ENCODE data around the gene KREMEN2. TPM values are rescaled to one million over a fixed set of nuclear protein-coding genes. Genes with fewer than 3 reads are reported as not detected.
A peak's percentile ranks its signal among the peaks of the same experiment; 100 is the strongest.

KREMEN2 gene
- total and polyA plus RNA-seq, 9 of the 15 experiments (the other 6 are each of a cell fraction or from before 2014, with no cell fraction given) = 0.04 to 7.7 (median 1.5) TPM; not detected in 1

DNA sequence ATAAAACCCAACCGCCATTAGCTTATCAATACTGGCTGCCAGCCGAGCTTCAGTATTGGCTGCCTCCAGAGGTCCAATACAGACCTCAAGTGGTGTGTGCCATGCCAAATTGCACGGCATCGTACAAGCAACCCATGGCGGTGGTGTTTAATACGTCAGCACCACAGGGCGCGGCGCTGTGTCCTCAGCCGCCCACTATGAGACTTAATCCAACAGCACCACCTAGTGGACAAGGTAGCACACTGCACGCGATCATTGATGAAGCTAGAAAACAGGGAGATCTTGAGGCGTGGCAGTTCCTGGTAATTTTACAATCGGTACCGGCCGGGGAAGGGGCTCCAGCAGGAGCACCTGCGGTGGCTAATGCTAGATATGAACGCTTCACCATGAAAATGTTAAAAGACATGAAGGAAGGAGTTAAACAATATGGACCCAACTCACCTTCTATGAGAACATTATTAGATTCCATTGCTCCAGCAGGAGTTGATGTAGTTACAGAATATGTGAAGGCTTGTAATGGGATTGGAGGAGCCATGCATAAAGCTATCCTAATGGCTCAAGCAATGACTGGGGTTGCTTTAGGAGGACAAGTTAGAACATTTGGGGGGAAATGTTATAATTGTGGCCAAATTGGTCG lies 36.9 kb upstream of the KREMEN2 start (continued):
- TF ChIP-seq ZNF561 (CRISPR knock-in tag; conservative IDR thresholded peaks at IDR 0.05) (no peak), TGIF2 (CRISPR knock-in tag; IDR thresholded peaks at IDR 0.05) (no peak), DIDO1 (tag; IDR thresholded peaks at IDR 0.05; ENCODE audit: low read depth) (no peak), ZNF140 (CRISPR knock-in tag; IDR thresholded peaks at IDR 0.05) (no peak), E2F5 (CRISPR knock-in tag; IDR thresholded peaks at IDR 0.05) (no peak), MXD1 (CRISPR knock-in tag; IDR thresholded peaks at IDR 0.05; ENCODE audit: borderline replicate concordance, poor library complexity, severe bottlenecking) (no peak), ZNF707 (CRISPR knock-in tag; conservative IDR thresholded peaks at IDR 0.05) (no peak), HDAC2 (IDR thresholded peaks at IDR 0.05) (no peak), SAP30 (IDR thresholded peaks at IDR 0.05; ENCODE audit: borderline replicate concordance, insufficient read depth, low read depth, low read length, poor library complexity, severe bottlenecking) (no peak), HDAC1 (IDR thresholded peaks at IDR 0.05) (0 out of 4 replicates have a peak, but pooled peaks of 1 of the 2 experiments have one; percentile 18), ZNF212 (CRISPR knock-in tag; IDR thresholded peaks at IDR 0.05) (no peak), RUNX1 (IDR thresholded peaks at IDR 0.05; ENCODE audit: low read depth) (no peak), FOXJ3 (CRISPR knock-in tag; IDR thresholded peaks at IDR 0.05) (no peak), CBFB (CRISPR knock-in tag; IDR thresholded peaks at IDR 0.05) (no peak), ATF7 (IDR thresholded peaks at IDR 0.05) (peak; percentile 79), KLF10 (CRISPR knock-in tag; IDR thresholded peaks at IDR 0.05) (no peak)
- TF ChIP-seq, protein P1, sequence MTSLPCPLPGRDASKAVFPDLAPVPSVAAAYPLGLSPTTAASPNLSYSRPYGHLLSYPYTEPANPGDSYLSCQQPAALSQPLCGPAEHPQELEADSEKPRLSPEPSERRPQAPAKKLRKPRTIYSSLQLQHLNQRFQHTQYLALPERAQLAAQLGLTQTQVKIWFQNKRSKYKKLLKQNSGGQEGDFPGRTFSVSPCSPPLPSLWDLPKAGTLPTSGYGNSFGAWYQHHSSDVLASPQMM (CRISPR knock-in tag; IDR thresholded peaks at IDR 0.05) = no peak
- TF ChIP-seq, protein P2, sequence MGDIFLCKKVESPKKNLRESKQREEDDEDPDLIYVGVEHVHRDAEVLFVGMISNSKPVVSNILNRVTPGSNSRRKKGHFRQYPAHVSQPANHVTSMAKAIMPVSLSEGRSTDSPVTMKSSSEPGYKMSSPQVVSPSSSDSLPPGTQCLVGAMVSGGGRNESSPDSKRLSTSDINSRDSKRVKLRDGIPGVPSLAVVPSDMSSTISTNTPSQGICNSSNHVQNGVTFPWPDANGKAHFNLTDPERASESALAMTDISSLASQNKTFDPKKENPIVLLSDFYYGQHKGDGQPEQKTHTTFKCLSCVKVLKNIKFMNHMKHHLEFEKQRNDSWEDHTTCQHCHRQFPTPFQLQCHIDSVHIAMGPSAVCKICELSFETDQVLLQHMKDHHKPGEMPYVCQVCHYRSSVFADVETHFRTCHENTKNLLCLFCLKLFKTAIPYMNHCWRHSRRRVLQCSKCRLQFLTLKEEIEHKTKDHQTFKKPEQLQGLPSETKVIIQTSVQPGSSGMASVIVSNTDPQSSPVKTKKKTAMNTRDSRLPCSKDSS (IDR thresholded peaks at IDR 0.05; ENCODE audit: low read depth, partially characterized antibody) = no peak
- TF ChIP-seq, protein P3, sequence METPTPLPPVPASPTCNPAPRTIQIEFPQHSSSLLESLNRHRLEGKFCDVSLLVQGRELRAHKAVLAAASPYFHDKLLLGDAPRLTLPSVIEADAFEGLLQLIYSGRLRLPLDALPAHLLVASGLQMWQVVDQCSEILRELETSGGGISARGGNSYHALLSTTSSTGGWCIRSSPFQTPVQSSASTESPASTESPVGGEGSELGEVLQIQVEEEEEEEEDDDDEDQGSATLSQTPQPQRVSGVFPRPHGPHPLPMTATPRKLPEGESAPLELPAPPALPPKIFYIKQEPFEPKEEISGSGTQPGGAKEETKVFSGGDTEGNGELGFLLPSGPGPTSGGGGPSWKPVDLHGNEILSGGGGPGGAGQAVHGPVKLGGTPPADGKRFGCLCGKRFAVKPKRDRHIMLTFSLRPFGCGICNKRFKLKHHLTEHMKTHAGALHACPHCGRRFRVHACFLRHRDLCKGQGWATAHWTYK (CRISPR knock-in tag; IDR thresholded peaks at IDR 0.05) = no peak
- TF ChIP-seq, protein P4, sequence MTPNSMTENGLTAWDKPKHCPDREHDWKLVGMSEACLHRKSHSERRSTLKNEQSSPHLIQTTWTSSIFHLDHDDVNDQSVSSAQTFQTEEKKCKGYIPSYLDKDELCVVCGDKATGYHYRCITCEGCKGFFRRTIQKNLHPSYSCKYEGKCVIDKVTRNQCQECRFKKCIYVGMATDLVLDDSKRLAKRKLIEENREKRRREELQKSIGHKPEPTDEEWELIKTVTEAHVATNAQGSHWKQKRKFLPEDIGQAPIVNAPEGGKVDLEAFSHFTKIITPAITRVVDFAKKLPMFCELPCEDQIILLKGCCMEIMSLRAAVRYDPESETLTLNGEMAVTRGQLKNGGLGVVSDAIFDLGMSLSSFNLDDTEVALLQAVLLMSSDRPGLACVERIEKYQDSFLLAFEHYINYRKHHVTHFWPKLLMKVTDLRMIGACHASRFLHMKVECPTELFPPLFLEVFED (CRISPR knock-in tag; conservative IDR thresholded peaks at IDR 0.05) = no peak
- TF ChIP-seq, protein P5, sequence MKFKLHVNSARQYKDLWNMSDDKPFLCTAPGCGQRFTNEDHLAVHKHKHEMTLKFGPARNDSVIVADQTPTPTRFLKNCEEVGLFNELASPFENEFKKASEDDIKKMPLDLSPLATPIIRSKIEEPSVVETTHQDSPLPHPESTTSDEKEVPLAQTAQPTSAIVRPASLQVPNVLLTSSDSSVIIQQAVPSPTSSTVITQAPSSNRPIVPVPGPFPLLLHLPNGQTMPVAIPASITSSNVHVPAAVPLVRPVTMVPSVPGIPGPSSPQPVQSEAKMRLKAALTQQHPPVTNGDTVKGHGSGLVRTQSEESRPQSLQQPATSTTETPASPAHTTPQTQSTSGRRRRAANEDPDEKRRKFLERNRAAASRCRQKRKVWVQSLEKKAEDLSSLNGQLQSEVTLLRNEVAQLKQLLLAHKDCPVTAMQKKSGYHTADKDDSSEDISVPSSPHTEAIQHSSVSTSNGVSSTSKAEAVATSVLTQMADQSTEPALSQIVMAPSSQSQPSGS (CRISPR knock-in tag; IDR thresholded peaks at IDR 0.05) = no peak

All from K562 (cell line).